Measurements from ENCODE around the gene F3. TPM values are rescaled to one million over a fixed set of nuclear protein-coding genes. Genes with fewer than 3 reads are reported as not detected.

The F3 gene
- total and polyA plus RNA-seq, 12 donors, result 20.4 to 99.0 (median 37.3) TPM

- ATAC-seq (peak; percentile 11 to 65 (median 42)), DNase-seq (peak; percentile 45 to 65)
- TF ChIP-seq, protein P1, sequence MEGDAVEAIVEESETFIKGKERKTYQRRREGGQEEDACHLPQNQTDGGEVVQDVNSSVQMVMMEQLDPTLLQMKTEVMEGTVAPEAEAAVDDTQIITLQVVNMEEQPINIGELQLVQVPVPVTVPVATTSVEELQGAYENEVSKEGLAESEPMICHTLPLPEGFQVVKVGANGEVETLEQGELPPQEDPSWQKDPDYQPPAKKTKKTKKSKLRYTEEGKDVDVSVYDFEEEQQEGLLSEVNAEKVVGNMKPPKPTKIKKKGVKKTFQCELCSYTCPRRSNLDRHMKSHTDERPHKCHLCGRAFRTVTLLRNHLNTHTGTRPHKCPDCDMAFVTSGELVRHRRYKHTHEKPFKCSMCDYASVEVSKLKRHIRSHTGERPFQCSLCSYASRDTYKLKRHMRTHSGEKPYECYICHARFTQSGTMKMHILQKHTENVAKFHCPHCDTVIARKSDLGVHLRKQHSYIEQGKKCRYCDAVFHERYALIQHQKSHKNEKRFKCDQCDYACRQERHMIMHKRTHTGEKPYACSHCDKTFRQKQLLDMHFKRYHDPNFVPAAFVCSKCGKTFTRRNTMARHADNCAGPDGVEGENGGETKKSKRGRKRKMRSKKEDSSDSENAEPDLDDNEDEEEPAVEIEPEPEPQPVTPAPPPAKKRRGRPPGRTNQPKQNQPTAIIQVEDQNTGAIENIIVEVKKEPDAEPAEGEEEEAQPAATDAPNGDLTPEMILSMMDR (IDR thresholded peaks at IDR 0.05), result no peak
- H3K4me3 ChIP-seq, result peak overlapping the region; percentile 45 to 80 (median 72)
- intact Hi-C loops (cut with DNase I), result loop anchor here in 7 of 10 donors (5.0 to 10.0 kb wide), 5 partner anchors 50 to 260 kb away; no protein-coding TSS in a partner anchor
- H3K4me1 ChIP-seq, result peaks cover 0 to 50% (median 32%) of the 10 kb centered on the region in 9 donors
- peaks cover 0 to 7% (median 0%) of the 10 kb centered on the region in 9 donors for H3K36me3 ChIP-seq
- H3K27ac ChIP-seq, result peak overlapping the region; percentile 87 to 95 (median 90)
- no peaks in the 10 kb centered on the region for H3K9me3 ChIP-seq
- H3K27me3 ChIP-seq, result peaks cover 0 to 12% (median 0%) of the 10 kb centered on the region in 7 donors
- WGBS, 2 donors, result 1 to 2% methylated on average over 26 of the region's 26 CpGs
Observed at GRCh38 chr1:94542088-94542870, 720 bp upstream of the F3 start.

- intact Hi-C loops (cut with DNase I), result loop anchor here in 7 of 10 donors (2.0 to 10.0 kb wide), 6 partner anchors 52 to 262 kb away; no protein-coding TSS in a partner anchor
- peak overlapping the region; percentile 26 to 80 (median 72) for H3K4me3 ChIP-seq
- ATAC-seq (no peak), DNase-seq (no peak)
- H3K9me3 ChIP-seq, result no peaks in the 10 kb centered on the region
- peaks cover 0 to 12% (median 0%) of the 10 kb centered on the region in 7 donors for H3K27me3 ChIP-seq
- peaks cover 0 to 57% (median 32%) of the 10 kb centered on the region in 9 donors for H3K4me1 ChIP-seq
- H3K27ac ChIP-seq, result peak overlapping the region; percentile 87 to 95 (median 90)
- TF ChIP-seq, protein P1 (IDR thresholded peaks at IDR 0.05), result no peak
- peaks cover 0 to 17% (median 3%) of the 10 kb centered on the region in 9 donors for H3K36me3 ChIP-seq
- WGBS, 2 donors, result 29 to 41% methylated on average over 23 of the region's 23 CpGs
Observed at GRCh38 chr1:94540440-94541245, 916 bp downstream of the F3 start.

- Histone ChIP-seq H3K27ac (peak overlapping the region in 8 of 10 donors; percentile 34 to 95 (median 92)), H3K9me3 (no peaks in the 10 kb centered on the region), H3K4me3 (peak overlapping the region; percentile 4 to 80 (median 72)), H3K27me3 (peaks cover 0 to 12% (median 0%) of the 10 kb centered on the region in 7 donors), H3K4me1 (peaks cover 0 to 62% (median 32%) of the 10 kb centered on the region in 9 donors), H3K36me3 (peaks cover 0 to 28% (median 5%) of the 10 kb centered on the region in 9 donors)
- ATAC-seq (peak in 4 of 8 donors; percentile 37 to 42 (median 40)), DNase-seq (peak in 1 of 2 donors; percentile 43)
- intact Hi-C loops (cut with DNase I), result loop anchor here in 4 of 10 donors (5.0 to 10.0 kb wide), 3 partner anchors 58 to 263 kb away; no protein-coding TSS in a partner anchor
- TF ChIP-seq, protein P1 (IDR thresholded peaks at IDR 0.05), result no peak
- 51 to 64% methylated on average over 3 of the region's 3 CpGs for WGBS, 2 donors
Observed at GRCh38 chr1:94539496-94539895, 2.1 kb downstream of the F3 start.

All from heart right ventricle (tissue), 16 donors.